VCaP (cell line): ENCODE data around the gene DMRT2.

Source experiments
- H3K27ac ChIP-seq: fragments of 450-650 bp; 2 replicates; pipeline ENCODE4 v1.5.1; 2017
- CTCF ChIP-seq: fragments of 450-650 bp; conservative IDR thresholded peaks from 2 replicates; pipeline ENCODE4 v1.5.1; 2017; ENCODE audit warnings: mild to moderate bottlenecking, moderate library complexity

The DMRT2 gene

GRCh38 chr9:1071730-1072129, 21.6 kb downstream of the DMRT2 start:
- peak overlapping the region; percentile 39 for H3K27ac ChIP-seq
- TF ChIP-seq CTCF: no peak

- no peak for TF ChIP-seq CTCF
- no peak overlapping the region for H3K27ac ChIP-seq
Measured at GRCh38 chr9:1073497-1073896, 23.3 kb downstream of the DMRT2 start.

GRCh38 chr9:1077616-1078015, 27.5 kb downstream of the DMRT2 start:
- H3K27ac ChIP-seq: no peak overlapping the region
- no peak for TF ChIP-seq CTCF

- no peak overlapping the region for H3K27ac ChIP-seq
- no peak for TF ChIP-seq CTCF
Measured at GRCh38 chr9:1083325-1083913, 33.3 kb downstream of the DMRT2 start.

GRCh38 chr9:1085086-1085485, 34.9 kb downstream of the DMRT2 start:
- no peak for TF ChIP-seq CTCF
- no peak overlapping the region for H3K27ac ChIP-seq

GRCh38 chr9:1086517-1086916, 36.4 kb downstream of the DMRT2 start:
- H3K27ac ChIP-seq: no peak overlapping the region
- TF ChIP-seq CTCF: no peak

- H3K27ac ChIP-seq: no peak overlapping the region
- no peak for TF ChIP-seq CTCF
Measured at GRCh38 chr9:1087120-1087881, 37.1 kb downstream of the DMRT2 start.
